Skeletal muscle satellite cell (primary cell): ENCODE data around the gene UBLCP1. TPM values are rescaled to one million over a fixed set of nuclear protein-coding genes. Genes with fewer than 3 reads are reported as not detected.
A peak's percentile ranks its signal among the peaks of the same experiment; 100 is the strongest.

Experiments
- H3K27me3 ChIP-seq: 2 replicates; pipeline ENCODE4 v1.7.0; 2013; ENCODE audit warnings: low read length; ENCODE audit not compliant: control insufficient read depth, insufficient read depth
- H3K36me3 ChIP-seq: 2 replicates; pipeline ENCODE4 v1.7.0; 2013; ENCODE audit warnings: mild to moderate bottlenecking, control low read depth, low read length; ENCODE audit not compliant: insufficient read depth
- H3K4me1 ChIP-seq: 2 replicates; pipeline ENCODE4 v1.7.0; 2013; ENCODE audit warnings: low read length; ENCODE audit not compliant: control insufficient read depth, insufficient read depth
- H3K4me2 ChIP-seq: 2 replicates; pipeline ENCODE4 v1.7.0; 2013; ENCODE audit warnings: mild to moderate bottlenecking, low read length
- H3K4me3 ChIP-seq: 2 replicates; pipeline ENCODE4 v1.7.0; 2013; ENCODE audit warnings: low read length
- H3K9ac ChIP-seq: 2 replicates; pipeline ENCODE4 v1.7.0; 2013; ENCODE audit warnings: mild to moderate bottlenecking, low read depth, low read length, moderate library complexity
- H3K9me3 ChIP-seq: replicated peaks from 2 replicates; pipeline ENCODE4 v1.7.0; 2013; ENCODE audit warnings: mild to moderate bottlenecking, control low read depth, low read length
- total RNA-seq: library from RNA; depleted of rRNA; stranded (reverse); fragments of >200 nt; gene quantifications from 2 replicates; pipeline ENCODE4 v1.2.3, GENCODE V29; 2012; rRNA removed

UBLCP1 gene, protein sequence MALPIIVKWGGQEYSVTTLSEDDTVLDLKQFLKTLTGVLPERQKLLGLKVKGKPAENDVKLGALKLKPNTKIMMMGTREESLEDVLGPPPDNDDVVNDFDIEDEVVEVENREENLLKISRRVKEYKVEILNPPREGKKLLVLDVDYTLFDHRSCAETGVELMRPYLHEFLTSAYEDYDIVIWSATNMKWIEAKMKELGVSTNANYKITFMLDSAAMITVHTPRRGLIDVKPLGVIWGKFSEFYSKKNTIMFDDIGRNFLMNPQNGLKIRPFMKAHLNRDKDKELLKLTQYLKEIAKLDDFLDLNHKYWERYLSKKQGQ
- 28.4 and 30.9 TPM in 2 replicates for total RNA-seq

DNA sequence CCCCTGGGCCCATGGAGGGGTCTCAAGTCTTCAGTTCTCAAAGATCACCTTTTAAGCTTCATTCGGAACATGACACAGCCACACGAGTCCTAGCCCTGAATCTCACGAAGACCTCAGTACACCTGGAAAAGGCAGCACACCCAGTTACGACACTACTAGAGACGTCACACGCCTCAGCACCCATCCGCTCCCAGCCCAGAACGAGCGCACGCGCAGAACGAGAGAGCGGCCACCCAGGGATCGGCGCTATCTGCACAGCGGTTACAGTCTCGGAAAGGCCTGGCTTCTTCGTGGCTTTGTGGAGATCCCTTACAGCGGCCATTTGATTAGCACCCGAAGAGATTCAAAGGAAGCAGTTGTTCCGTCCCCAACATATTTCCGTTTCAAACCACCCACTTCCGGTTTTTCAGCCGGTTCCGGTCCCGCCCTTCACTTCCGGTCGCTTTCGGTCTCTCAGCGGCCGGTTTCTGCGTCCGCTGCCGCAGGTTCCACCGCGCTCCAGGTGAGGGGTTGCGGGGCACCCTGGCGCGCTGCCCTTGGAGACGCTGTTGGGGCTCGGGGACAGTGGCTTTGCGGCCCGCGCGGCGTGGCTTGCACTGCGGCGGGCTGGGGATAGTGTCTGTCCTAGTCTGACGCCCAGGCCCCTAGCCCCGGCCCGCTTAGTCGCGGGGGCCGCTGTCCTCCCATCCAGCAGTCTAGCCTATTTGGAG is at the start of gene UBLCP1:
TSS of gene UBLCP1 (plus strand) at position 432 of the 710 bp plus-strand sequence. CDS start 5,626 bp downstream, outside the sequence.
- Histone ChIP-seq H3K36me3 (no peaks in the 10 kb centered on the region), H3K4me1 (peaks cover 12% of the 10 kb centered on the region), H3K27me3 (no peaks in the 10 kb centered on the region), H3K9me3 (no peaks in the 10 kb centered on the region), H3K9ac (peak within 1 kb of the TSS; percentile 95), H3K4me2 (peak within 1 kb of the TSS; percentile 90), H3K4me3 (peak within 1 kb of the TSS; percentile 91)

DNA sequence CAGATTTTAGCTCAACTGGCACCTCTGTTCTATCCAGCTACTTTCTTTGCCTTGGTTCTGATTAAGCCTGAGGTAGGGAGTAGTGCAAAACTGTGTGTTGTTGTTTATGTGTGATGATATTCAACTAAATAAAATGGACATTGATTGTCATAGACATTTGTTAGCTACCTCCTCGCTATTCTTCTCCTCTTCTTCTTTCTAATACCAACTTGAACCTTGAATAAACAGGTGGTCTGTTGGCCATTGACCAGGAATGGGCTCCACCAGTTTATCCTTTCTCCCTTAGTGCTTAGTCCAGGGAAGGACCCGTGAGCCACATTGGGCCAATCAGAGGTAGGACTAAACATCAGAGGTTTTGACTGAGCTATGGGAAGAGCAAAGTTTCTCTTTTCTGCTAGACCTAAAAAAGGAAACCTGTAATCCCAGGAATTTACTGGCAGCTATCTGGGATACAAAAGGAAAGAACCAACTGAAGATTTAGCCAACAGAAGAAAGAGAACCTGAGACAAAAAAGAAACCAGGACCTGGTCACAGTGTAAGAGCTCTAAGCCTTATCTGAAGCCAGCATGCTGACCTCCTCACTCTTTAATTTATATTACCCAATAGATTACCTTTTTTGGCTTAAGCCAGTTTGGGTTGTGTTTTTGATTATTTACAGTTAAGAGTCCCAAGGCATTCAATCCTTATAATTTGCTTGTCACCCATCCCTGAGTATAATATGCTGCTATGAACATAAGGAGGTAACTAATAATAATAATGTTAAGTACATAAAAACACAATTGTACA is 48.4 kb upstream of the UBLCP1 start:
- no peaks in the 10 kb centered on the region for H3K36me3 ChIP-seq
- no peak overlapping the region for H3K4me3 ChIP-seq
- peaks cover 3% of the 10 kb centered on the region for H3K4me1 ChIP-seq
- H3K27me3 ChIP-seq, result no peaks in the 10 kb centered on the region
- no peak overlapping the region for H3K4me2 ChIP-seq
- H3K9ac ChIP-seq, result no peak overlapping the region
- no peaks in the 10 kb centered on the region for H3K9me3 ChIP-seq

DNA sequence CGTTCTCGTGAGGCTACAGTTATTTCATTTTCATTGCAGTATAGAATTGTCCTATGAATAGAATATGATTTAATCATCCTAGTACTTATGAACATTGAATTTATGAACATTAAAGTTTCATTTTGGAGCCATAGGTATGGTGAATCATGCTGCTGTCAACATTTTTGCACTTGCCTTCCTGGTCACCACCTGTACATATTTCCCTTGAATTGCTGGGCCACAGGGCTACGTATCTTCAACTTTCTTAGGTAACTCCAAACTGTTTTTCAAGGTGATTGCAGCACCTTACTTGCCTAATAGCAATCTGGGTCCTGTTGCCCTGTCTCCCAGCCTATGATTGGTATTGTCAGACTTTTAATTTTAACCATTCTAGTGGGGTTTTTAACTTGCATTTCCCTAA is 47.2 kb upstream of the UBLCP1 start:
- H3K9ac ChIP-seq, result no peak overlapping the region
- H3K27me3 ChIP-seq, result no peaks in the 10 kb centered on the region
- H3K4me1 ChIP-seq, result no peaks in the 10 kb centered on the region
- no peaks in the 10 kb centered on the region for H3K9me3 ChIP-seq
- no peaks in the 10 kb centered on the region for H3K36me3 ChIP-seq
- H3K4me3 ChIP-seq, result no peak overlapping the region
- no peak overlapping the region for H3K4me2 ChIP-seq

DNA sequence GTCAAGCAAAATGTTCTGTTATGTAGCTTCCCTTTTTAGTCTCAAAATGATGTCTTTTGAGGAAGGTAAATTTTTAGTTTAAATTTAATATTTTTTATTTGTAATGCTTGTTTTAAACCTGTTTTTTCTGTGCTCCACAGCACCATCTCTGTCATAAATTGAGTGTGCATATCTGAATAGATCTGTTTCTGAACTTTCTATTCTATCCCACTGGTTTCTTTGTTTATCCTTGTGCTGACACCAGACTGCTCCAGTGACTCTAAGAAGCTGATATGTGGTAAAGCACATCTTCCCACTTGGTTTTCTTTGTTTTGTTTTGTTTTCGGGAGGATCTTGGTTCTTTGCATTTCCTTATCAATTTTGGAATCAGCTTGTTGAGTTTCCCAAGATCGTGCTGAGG is 46.6 kb upstream of the UBLCP1 start:
- H3K9me3 ChIP-seq, result no peaks in the 10 kb centered on the region
- H3K36me3 ChIP-seq, result no peaks in the 10 kb centered on the region
- H3K4me1 ChIP-seq, result no peaks in the 10 kb centered on the region
- no peak overlapping the region for H3K9ac ChIP-seq
- H3K27me3 ChIP-seq, result no peaks in the 10 kb centered on the region
- no peak overlapping the region for H3K4me2 ChIP-seq
- H3K4me3 ChIP-seq, result no peak overlapping the region

DNA sequence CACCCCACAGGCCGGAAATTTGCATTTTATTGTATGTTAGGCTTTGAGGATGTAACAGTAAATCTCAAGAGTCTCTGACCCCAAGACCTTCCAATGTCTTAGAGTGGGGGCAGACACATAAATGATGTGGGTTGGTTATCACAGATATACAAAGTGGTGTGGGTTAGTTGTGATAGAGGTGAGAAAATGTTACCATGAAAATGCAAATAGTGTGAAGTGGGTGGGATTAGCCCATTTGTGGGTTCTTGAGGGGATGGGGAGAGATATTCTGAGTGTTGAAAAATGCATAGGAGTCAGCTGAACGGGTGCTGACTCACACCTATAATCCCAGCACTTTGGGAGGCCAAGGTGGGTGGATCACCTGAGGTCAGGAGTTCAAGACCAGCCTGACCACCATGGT is 45.9 kb upstream of the UBLCP1 start:
- Histone ChIP-seq H3K27me3 (no peaks in the 10 kb centered on the region), H3K4me2 (no peak overlapping the region), H3K36me3 (no peaks in the 10 kb centered on the region), H3K9me3 (no peaks in the 10 kb centered on the region), H3K4me1 (no peaks in the 10 kb centered on the region), H3K4me3 (no peak overlapping the region), H3K9ac (no peak overlapping the region)

DNA sequence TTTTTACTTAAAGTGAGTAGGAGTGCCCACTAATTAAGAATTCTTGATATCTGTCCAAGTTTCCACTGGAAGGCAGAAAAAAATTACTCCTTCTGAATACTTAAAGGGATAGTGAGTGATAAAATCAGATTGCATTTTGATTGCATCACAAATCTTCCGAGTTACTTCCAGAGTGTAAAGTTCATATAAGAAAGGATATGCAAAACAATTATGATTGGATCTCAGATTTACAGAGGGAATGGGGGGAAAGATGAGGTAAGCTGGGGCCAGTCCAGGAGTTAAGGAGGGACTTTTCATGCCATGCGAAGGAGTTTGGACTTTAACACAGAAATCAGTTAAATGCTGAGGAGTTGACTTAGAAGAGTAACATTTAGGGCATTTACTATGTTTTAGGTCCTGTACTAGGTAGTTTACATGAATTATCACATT is 44.5 kb upstream of the UBLCP1 start:
- Histone ChIP-seq H3K4me3 (no peak overlapping the region), H3K4me2 (no peak overlapping the region), H3K4me1 (no peaks in the 10 kb centered on the region), H3K27me3 (no peaks in the 10 kb centered on the region), H3K9ac (no peak overlapping the region), H3K36me3 (no peaks in the 10 kb centered on the region), H3K9me3 (no peaks in the 10 kb centered on the region)

DNA sequence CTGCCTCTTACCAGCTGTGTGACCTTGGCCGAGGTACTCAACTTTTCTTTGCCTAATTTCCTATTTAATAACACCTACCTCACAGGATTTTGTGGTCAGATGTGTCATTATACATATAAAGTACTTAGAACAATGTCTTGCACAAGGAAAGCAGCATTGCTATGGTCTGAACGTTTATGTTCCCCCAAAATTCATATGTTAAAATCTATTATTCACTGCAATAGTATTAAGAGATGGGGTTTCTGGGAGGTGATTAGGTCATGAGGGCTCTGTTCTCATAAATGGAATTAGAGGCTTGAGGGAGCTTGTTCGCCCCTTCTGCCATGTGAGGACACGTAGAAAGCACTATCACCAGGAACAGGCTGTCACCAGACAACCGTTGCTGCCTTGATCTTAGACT is 42.9 kb upstream of the UBLCP1 start:
- H3K4me3 ChIP-seq, result no peak overlapping the region
- no peaks in the 10 kb centered on the region for H3K9me3 ChIP-seq
- no peaks in the 10 kb centered on the region for H3K27me3 ChIP-seq
- H3K4me1 ChIP-seq, result no peaks in the 10 kb centered on the region
- no peak overlapping the region for H3K4me2 ChIP-seq
- no peaks in the 10 kb centered on the region for H3K36me3 ChIP-seq
- H3K9ac ChIP-seq, result no peak overlapping the region

DNA sequence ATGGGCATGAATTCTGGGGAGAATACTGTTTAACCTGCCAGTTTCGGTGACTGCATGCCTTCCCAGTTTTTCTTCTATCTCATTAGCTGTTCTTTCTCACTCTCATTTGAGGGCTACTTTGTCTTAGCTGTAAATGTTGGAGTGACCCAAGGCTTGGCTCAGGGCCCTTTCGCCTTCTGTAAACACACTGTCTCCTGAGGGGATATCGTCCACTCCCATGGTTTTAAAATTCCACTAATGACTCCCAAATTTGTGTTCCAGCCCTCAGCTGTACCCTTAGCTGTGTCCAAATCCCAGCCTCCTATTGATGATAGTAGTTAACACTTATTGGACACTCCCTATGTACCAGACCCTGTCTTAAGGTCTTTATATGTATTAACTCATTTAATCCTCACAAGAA is 39.6 kb upstream of the UBLCP1 start:
- Histone ChIP-seq H3K27me3 (peaks cover 5% of the 10 kb centered on the region), H3K4me1 (peaks cover 4% of the 10 kb centered on the region), H3K4me3 (no peak overlapping the region), H3K9me3 (no peaks in the 10 kb centered on the region), H3K36me3 (no peaks in the 10 kb centered on the region), H3K4me2 (no peak overlapping the region), H3K9ac (no peak overlapping the region)

DNA sequence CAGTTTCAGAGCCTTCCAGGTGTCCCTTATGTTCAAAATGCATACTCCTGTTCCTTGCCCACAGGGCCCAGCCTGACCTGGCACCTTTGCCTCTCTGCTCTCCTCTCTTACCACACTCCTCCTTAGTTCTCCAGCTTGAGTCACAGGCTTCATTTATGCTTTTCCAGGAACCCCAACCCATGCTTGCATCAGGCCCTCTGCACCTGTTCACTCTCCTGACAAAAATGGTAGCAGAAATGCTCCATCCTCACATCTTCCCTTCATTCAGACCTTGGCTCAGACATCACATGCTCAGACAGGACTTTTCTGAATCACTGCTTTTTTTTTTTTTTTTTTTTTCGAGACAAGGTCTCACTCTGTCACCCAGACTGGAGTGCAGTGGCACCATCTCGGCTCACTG is 38.6 kb upstream of the UBLCP1 start:
- Histone ChIP-seq H3K36me3 (no peaks in the 10 kb centered on the region), H3K4me1 (peaks cover 4% of the 10 kb centered on the region), H3K4me2 (no peak overlapping the region), H3K9ac (no peak overlapping the region), H3K9me3 (no peaks in the 10 kb centered on the region), H3K27me3 (peaks cover 5% of the 10 kb centered on the region), H3K4me3 (no peak overlapping the region)

DNA sequence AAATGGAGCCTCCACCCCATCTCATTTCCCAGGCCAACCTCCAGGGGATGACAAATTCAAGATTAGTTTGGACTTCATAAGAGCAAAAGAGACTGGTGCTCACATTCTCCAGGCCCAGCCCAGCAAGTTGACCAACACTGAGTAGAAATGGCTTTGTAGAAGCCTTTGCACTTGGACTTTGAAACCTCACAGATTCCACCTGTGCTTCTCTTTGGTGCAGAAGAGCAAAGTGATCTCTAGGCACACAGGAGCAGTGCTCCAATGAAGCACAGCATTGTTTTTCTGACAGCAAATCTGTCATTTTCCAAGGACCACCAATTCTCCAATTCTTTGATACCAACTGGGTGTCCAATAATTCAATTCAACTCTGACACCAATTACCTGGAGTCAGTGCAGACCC is 36.6 kb upstream of the UBLCP1 start:
- no peak overlapping the region for H3K9ac ChIP-seq
- no peak overlapping the region for H3K4me2 ChIP-seq
- H3K36me3 ChIP-seq, result no peaks in the 10 kb centered on the region
- H3K27me3 ChIP-seq, result peaks cover 14% of the 10 kb centered on the region
- H3K9me3 ChIP-seq, result no peaks in the 10 kb centered on the region
- no peak overlapping the region for H3K4me3 ChIP-seq
- peaks cover 4% of the 10 kb centered on the region for H3K4me1 ChIP-seq

DNA sequence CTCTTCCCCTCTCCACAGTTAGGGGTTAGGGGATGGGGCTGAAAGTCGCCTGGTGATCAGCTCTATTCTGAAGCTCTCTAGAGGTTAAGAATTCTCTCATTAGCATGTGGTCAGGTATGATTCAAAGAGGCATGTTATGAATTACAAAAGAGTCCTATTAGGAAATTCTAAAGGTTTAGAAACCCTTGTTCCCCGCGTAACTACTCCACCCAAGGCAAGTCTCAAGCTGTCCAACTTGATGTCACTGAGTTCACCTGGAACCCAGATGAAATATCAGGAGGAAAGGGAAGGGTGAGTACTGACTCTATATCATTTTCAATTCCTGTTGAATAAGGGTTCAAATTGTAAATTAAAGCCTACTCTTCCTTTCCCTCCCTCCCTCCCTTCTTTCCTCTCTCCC is 35.6 kb upstream of the UBLCP1 start:
- H3K36me3 ChIP-seq, result no peaks in the 10 kb centered on the region
- no peak overlapping the region for H3K4me2 ChIP-seq
- H3K4me3 ChIP-seq, result no peak overlapping the region
- no peaks in the 10 kb centered on the region for H3K9me3 ChIP-seq
- H3K9ac ChIP-seq, result no peak overlapping the region
- H3K27me3 ChIP-seq, result peaks cover 18% of the 10 kb centered on the region
- H3K4me1 ChIP-seq, result peaks cover 4% of the 10 kb centered on the region
